ENCODE data around the gene RGPD6.
"Not testable (repeated sequence)": the region's sequence is repeated elsewhere in the genome, so short reads cannot be mapped to it uniquely, and the experiment has no call there.

DNA sequence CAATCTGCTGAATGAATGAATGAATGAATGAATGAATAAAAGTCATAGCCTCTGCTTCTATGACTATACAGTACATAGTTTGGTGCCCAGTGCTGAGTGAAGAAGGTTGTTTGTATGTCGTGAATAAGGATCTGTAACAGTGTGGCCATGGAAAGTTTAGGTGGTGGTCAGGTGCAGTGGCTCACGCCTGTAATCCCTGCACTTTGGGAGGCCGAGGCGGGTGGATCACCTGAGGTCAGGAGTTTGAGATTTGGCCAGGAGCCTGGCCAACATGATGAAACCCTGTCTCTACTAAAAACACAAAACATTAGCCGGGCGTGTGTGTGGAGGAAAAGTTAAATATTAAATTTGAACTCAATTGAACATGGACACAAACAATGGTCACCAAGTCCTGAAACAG, 100.1 kb downstream of the RGPD6 start:
- not testable (repeated sequence) for TF ChIP-seq SUZ12 (IDR thresholded peaks at IDR 0.05); ELF4 (IDR thresholded peaks at IDR 0.05); BHLHE40 (IDR thresholded peaks at IDR 0.05; ENCODE audit: borderline replicate concordance); SP1 (IDR thresholded peaks at IDR 0.05)
- TF ChIP-seq, protein P1, sequence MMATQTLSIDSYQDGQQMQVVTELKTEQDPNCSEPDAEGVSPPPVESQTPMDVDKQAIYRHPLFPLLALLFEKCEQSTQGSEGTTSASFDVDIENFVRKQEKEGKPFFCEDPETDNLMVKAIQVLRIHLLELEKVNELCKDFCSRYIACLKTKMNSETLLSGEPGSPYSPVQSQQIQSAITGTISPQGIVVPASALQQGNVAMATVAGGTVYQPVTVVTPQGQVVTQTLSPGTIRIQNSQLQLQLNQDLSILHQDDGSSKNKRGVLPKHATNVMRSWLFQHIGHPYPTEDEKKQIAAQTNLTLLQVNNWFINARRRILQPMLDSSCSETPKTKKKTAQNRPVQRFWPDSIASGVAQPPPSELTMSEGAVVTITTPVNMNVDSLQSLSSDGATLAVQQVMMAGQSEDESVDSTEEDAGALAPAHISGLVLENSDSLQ (IDR thresholded peaks at IDR 0.05) = not testable (repeated sequence)

Data from HEK293T (cell line).